ENCODE results near the gene GALNT13.

Gene GALNT13

DNA sequence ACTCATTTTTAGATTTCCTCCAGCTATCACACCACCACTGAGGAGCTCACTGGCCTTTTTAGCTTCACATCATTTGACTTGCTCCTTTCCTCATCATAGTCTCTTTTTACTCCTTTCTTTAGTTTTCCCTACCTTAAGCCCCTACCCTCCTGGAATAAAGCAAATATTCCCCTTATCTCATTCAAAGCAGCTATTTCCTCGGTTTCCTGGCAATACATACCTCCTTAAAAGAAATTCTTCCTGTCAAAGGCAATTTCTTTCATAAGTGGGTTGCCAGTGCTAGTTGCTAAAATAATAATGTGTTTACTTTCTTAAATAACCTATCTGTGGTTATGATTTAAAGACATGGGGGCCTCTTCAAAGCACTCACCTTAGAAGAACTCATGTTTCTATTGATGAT lies 359.3 kb downstream of the GALNT13 start:
- Histone ChIP-seq H3K27me3 (ENCODE audit: control insufficient read depth in 5 of 5, insufficient read depth in 4 of 5, low read length in 5 of 5) (no peaks in the 10 kb centered on the region), H3K9ac (ENCODE audit: low read length in 5 of 5) (no peak overlapping the region), H3K27ac (ENCODE audit: low read depth, low read length) (no peak overlapping the region), H3K9me3 (ENCODE audit: control insufficient read depth in 5 of 5, low read length in 5 of 5) (peaks cover 0 to 2% (median 0%) of the 10 kb centered on the region in 5 donors), H3K36me3 (ENCODE audit: control insufficient read depth in 5 of 5, insufficient read depth in 5 of 5, low read length in 5 of 5) (no peaks in the 10 kb centered on the region), H3K4me1 (ENCODE audit: control insufficient read depth in 5 of 5, insufficient read depth in 5 of 5, low read length in 5 of 5) (no peaks in the 10 kb centered on the region), H3K4me3 (ENCODE audit: low read depth in 1 of 5, low read length in 5 of 5) (no peak overlapping the region)

GRCh38 chr2:154233231-154233630 lies 361.5 kb downstream of the GALNT13 start:
- no peak overlapping the region for H3K27ac ChIP-seq (ENCODE audit: low read depth, low read length)

GRCh38 chr2:154238252-154238651 lies 366.5 kb downstream of the GALNT13 start:
- Histone ChIP-seq H3K36me3 (ENCODE audit: control insufficient read depth in 5 of 5, insufficient read depth in 5 of 5, low read length in 5 of 5) (no peaks in the 10 kb centered on the region), H3K27me3 (ENCODE audit: control insufficient read depth in 5 of 5, insufficient read depth in 4 of 5, low read length in 5 of 5) (no peaks in the 10 kb centered on the region), H3K9ac (ENCODE audit: low read length in 5 of 5) (no peak overlapping the region), H3K27ac (ENCODE audit: low read depth, low read length) (no peak overlapping the region), H3K4me3 (ENCODE audit: low read depth in 1 of 5, low read length in 5 of 5) (no peak overlapping the region), H3K9me3 (ENCODE audit: control insufficient read depth in 5 of 5, low read length in 5 of 5) (no peaks in the 10 kb centered on the region), H3K4me1 (ENCODE audit: control insufficient read depth in 5 of 5, insufficient read depth in 5 of 5, low read length in 5 of 5) (no peaks in the 10 kb centered on the region)

More at GRCh38 chr2:154233231-154233630, 361.5 kb downstream of the GALNT13 start:
- no peaks in the 10 kb centered on the region for H3K27me3 ChIP-seq (ENCODE audit: control insufficient read depth in 5 of 5, insufficient read depth in 4 of 5, low read length in 5 of 5)
- no peaks in the 10 kb centered on the region for H3K4me1 ChIP-seq (ENCODE audit: control insufficient read depth in 5 of 5, insufficient read depth in 5 of 5, low read length in 5 of 5)
- no peak overlapping the region for H3K9ac ChIP-seq (ENCODE audit: low read length in 5 of 5)
- H3K36me3 ChIP-seq (ENCODE audit: control insufficient read depth in 5 of 5, insufficient read depth in 5 of 5, low read length in 5 of 5), result no peaks in the 10 kb centered on the region
- no peak overlapping the region for H3K4me3 ChIP-seq (ENCODE audit: low read depth in 1 of 5, low read length in 5 of 5)
- no peaks in the 10 kb centered on the region for H3K9me3 ChIP-seq (ENCODE audit: control insufficient read depth in 5 of 5, low read length in 5 of 5)

DNA sequence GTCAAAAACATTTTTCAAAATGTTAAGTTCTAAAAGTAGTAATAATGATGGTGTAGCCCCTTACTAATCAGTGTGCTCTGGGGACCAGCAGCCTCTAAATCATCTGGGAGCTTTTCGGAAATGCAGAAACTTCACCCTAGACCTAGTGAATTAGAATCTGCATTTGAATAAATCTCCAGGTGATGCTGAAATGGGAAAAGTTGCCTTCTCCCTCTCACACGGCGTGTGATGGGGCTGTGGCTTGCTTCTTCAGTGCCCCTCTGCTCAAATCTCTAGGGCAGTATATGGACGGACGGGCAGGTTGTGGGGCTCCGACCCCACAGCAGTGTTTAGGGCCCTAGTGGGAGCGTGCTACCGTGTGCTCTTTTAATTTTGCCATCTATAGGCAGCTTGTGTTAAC lies 368.6 kb downstream of the GALNT13 start:
- H3K36me3 ChIP-seq (ENCODE audit: control insufficient read depth in 5 of 5, insufficient read depth in 5 of 5, low read length in 5 of 5), result no peaks in the 10 kb centered on the region
- H3K4me1 ChIP-seq (ENCODE audit: control insufficient read depth in 5 of 5, insufficient read depth in 5 of 5, low read length in 5 of 5), result no peaks in the 10 kb centered on the region
- H3K9me3 ChIP-seq (ENCODE audit: control insufficient read depth in 5 of 5, low read length in 5 of 5), result no peaks in the 10 kb centered on the region
- H3K9ac ChIP-seq (ENCODE audit: low read length in 5 of 5), result no peak overlapping the region
- no peak overlapping the region for H3K4me3 ChIP-seq (ENCODE audit: low read depth in 1 of 5, low read length in 5 of 5)
- H3K27me3 ChIP-seq (ENCODE audit: control insufficient read depth in 5 of 5, insufficient read depth in 4 of 5, low read length in 5 of 5), result no peaks in the 10 kb centered on the region
- no peak overlapping the region for H3K27ac ChIP-seq (ENCODE audit: low read depth, low read length)

DNA sequence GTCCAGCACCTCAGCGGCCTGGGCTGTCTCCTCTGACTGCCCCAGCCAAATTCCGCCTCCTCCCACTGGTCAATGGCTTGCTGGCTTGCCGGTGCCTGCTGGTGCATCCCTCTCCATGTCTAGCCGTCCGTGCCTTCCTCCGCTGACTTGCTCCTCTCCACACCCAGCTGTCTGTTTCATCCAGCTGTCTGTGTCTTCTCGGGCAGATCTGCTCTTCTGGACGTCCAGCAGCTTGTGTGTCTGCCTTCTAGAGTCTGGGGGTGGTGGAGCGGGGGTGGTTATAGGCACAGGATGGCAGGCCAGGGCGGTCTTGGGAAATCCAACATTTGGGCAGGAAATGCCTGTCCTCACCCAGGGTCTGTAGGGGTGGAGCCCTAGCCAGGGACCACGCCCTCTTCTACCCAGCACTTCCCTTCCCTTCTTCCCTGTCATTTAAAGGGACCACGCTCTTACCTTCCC lies 369.2 kb downstream of the GALNT13 start:
- H3K4me3 ChIP-seq (ENCODE audit: low read depth in 1 of 5, low read length in 5 of 5), result no peak overlapping the region
- H3K9ac ChIP-seq (ENCODE audit: low read length in 5 of 5), result no peak overlapping the region
- no peaks in the 10 kb centered on the region for H3K36me3 ChIP-seq (ENCODE audit: control insufficient read depth in 5 of 5, insufficient read depth in 5 of 5, low read length in 5 of 5)
- H3K9me3 ChIP-seq (ENCODE audit: control insufficient read depth in 5 of 5, low read length in 5 of 5), result no peaks in the 10 kb centered on the region
- no peaks in the 10 kb centered on the region for H3K27me3 ChIP-seq (ENCODE audit: control insufficient read depth in 5 of 5, insufficient read depth in 4 of 5, low read length in 5 of 5)
- H3K4me1 ChIP-seq (ENCODE audit: control insufficient read depth in 5 of 5, insufficient read depth in 5 of 5, low read length in 5 of 5), result no peaks in the 10 kb centered on the region
- no peak overlapping the region for H3K27ac ChIP-seq (ENCODE audit: low read depth, low read length)

- Histone ChIP-seq H3K27ac (ENCODE audit: low read depth, low read length) (no peak overlapping the region), H3K9me3 (ENCODE audit: control insufficient read depth in 5 of 5, low read length in 5 of 5) (no peaks in the 10 kb centered on the region), H3K9ac (ENCODE audit: low read length in 5 of 5) (no peak overlapping the region), H3K27me3 (ENCODE audit: control insufficient read depth in 5 of 5, insufficient read depth in 4 of 5, low read length in 5 of 5) (no peaks in the 10 kb centered on the region), H3K36me3 (ENCODE audit: control insufficient read depth in 5 of 5, insufficient read depth in 5 of 5, low read length in 5 of 5) (no peaks in the 10 kb centered on the region), H3K4me1 (ENCODE audit: control insufficient read depth in 5 of 5, insufficient read depth in 5 of 5, low read length in 5 of 5) (no peaks in the 10 kb centered on the region), H3K4me3 (ENCODE audit: low read depth in 1 of 5, low read length in 5 of 5) (no peak overlapping the region)
Observed at GRCh38 chr2:154242687-154243086, 371.0 kb downstream of the GALNT13 start.

- no peak overlapping the region for H3K27ac ChIP-seq (ENCODE audit: low read depth, low read length)
- no peak overlapping the region for H3K9ac ChIP-seq (ENCODE audit: low read length in 5 of 5)
- no peaks in the 10 kb centered on the region for H3K36me3 ChIP-seq (ENCODE audit: control insufficient read depth in 5 of 5, insufficient read depth in 5 of 5, low read length in 5 of 5)
- H3K27me3 ChIP-seq (ENCODE audit: control insufficient read depth in 5 of 5, insufficient read depth in 4 of 5, low read length in 5 of 5), result no peaks in the 10 kb centered on the region
- no peaks in the 10 kb centered on the region for H3K4me1 ChIP-seq (ENCODE audit: control insufficient read depth in 5 of 5, insufficient read depth in 5 of 5, low read length in 5 of 5)
- H3K4me3 ChIP-seq (ENCODE audit: low read depth in 1 of 5, low read length in 5 of 5), result no peak overlapping the region
- no peaks in the 10 kb centered on the region for H3K9me3 ChIP-seq (ENCODE audit: control insufficient read depth in 5 of 5, low read length in 5 of 5)
Observed at GRCh38 chr2:154243685-154244084, 372.0 kb downstream of the GALNT13 start.

GRCh38 chr2:154244932-154245331 lies 373.2 kb downstream of the GALNT13 start:
- H3K4me1 ChIP-seq (ENCODE audit: control insufficient read depth in 5 of 5, insufficient read depth in 5 of 5, low read length in 5 of 5), result no peaks in the 10 kb centered on the region
- H3K27me3 ChIP-seq (ENCODE audit: control insufficient read depth in 5 of 5, insufficient read depth in 4 of 5, low read length in 5 of 5), result no peaks in the 10 kb centered on the region
- H3K9me3 ChIP-seq (ENCODE audit: control insufficient read depth in 5 of 5, low read length in 5 of 5), result no peaks in the 10 kb centered on the region
- H3K27ac ChIP-seq (ENCODE audit: low read depth, low read length), result no peak overlapping the region
- H3K36me3 ChIP-seq (ENCODE audit: control insufficient read depth in 5 of 5, insufficient read depth in 5 of 5, low read length in 5 of 5), result no peaks in the 10 kb centered on the region
- H3K4me3 ChIP-seq (ENCODE audit: low read depth in 1 of 5, low read length in 5 of 5), result no peak overlapping the region
- no peak overlapping the region for H3K9ac ChIP-seq (ENCODE audit: low read length in 5 of 5)

- Histone ChIP-seq H3K9me3 (ENCODE audit: control insufficient read depth in 5 of 5, low read length in 5 of 5) (no peaks in the 10 kb centered on the region), H3K36me3 (ENCODE audit: control insufficient read depth in 5 of 5, insufficient read depth in 5 of 5, low read length in 5 of 5) (no peaks in the 10 kb centered on the region), H3K4me3 (ENCODE audit: low read depth in 1 of 5, low read length in 5 of 5) (no peak overlapping the region), H3K27me3 (ENCODE audit: control insufficient read depth in 5 of 5, insufficient read depth in 4 of 5, low read length in 5 of 5) (no peaks in the 10 kb centered on the region), H3K4me1 (ENCODE audit: control insufficient read depth in 5 of 5, insufficient read depth in 5 of 5, low read length in 5 of 5) (no peaks in the 10 kb centered on the region), H3K9ac (ENCODE audit: low read length in 5 of 5) (no peak overlapping the region), H3K27ac (ENCODE audit: low read depth, low read length) (no peak overlapping the region)
Observed at GRCh38 chr2:154247503-154247902, 375.8 kb downstream of the GALNT13 start.

DNA sequence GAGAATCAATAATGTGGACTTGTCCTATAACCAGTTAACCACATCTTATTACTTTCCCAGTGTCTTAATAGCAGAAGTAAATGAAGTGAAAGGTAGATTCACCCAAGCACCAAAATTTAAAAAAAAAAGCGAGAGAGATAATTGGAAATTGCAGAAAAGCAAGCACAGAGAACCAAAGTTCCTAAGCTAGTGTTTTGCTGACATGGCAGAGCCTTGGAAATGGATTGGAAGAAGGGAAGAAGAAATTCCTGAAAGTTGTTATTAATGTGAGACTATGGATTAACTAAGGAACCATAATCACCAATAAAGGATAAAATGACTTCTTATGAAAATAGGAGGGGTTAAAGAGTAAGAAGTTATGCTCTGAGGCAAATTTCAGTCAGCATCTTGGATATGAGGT lies 384.4 kb downstream of the GALNT13 start:
- Histone ChIP-seq H3K27me3 (ENCODE audit: control insufficient read depth in 5 of 5, insufficient read depth in 4 of 5, low read length in 5 of 5) (no peaks in the 10 kb centered on the region), H3K36me3 (ENCODE audit: control insufficient read depth in 5 of 5, insufficient read depth in 5 of 5, low read length in 5 of 5) (no peaks in the 10 kb centered on the region), H3K9ac (ENCODE audit: low read length in 5 of 5) (no peak overlapping the region), H3K27ac (ENCODE audit: low read depth, low read length) (no peak overlapping the region), H3K4me3 (ENCODE audit: low read depth in 1 of 5, low read length in 5 of 5) (no peak overlapping the region), H3K9me3 (ENCODE audit: control insufficient read depth in 5 of 5, low read length in 5 of 5) (no peaks in the 10 kb centered on the region), H3K4me1 (ENCODE audit: control insufficient read depth in 5 of 5, insufficient read depth in 5 of 5, low read length in 5 of 5) (no peaks in the 10 kb centered on the region)

DNA sequence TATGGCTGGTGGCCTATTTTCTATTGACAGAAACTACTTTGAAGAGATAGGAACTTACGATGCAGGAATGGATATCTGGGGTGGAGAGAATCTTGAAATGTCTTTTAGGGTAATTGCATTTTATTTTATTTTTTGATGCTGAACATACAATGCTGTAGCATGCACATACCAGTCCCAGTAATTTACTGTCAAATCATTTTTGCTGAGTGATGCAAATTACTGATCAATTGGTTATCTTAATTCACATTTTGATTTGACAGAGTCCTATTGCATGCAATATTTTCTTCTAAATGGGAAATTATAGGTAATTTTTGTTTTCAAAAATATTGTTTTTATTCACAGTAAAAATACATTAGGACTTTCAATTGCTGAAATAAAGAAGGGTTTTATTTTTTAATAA lies 387.3 kb downstream of the GALNT13 start:
- H3K4me3 ChIP-seq (ENCODE audit: low read depth in 1 of 5, low read length in 5 of 5), result no peak overlapping the region
- H3K4me1 ChIP-seq (ENCODE audit: control insufficient read depth in 5 of 5, insufficient read depth in 5 of 5, low read length in 5 of 5), result no peaks in the 10 kb centered on the region
- peaks cover 0 to 2% (median 0%) of the 10 kb centered on the region in 5 donors for H3K36me3 ChIP-seq (ENCODE audit: control insufficient read depth in 5 of 5, insufficient read depth in 5 of 5, low read length in 5 of 5)
- no peak overlapping the region for H3K27ac ChIP-seq (ENCODE audit: low read depth, low read length)
- no peaks in the 10 kb centered on the region for H3K9me3 ChIP-seq (ENCODE audit: control insufficient read depth in 5 of 5, low read length in 5 of 5)
- no peak overlapping the region for H3K9ac ChIP-seq (ENCODE audit: low read length in 5 of 5)
- no peaks in the 10 kb centered on the region for H3K27me3 ChIP-seq (ENCODE audit: control insufficient read depth in 5 of 5, insufficient read depth in 4 of 5, low read length in 5 of 5)
